ENCODE results near the gene ADORA3.

Gene ADORA3

GRCh38 chr1:111490220-111490619 is 13.2 kb downstream of the ADORA3 start:
- no peak overlapping the region for H2BK5ac ChIP-seq (ENCODE audit: low read depth, low read length, poor library complexity, severe bottlenecking)
- H2AFZ ChIP-seq (ENCODE audit: low read depth, low read length): no peak overlapping the region
- H4K91ac ChIP-seq (ENCODE audit: low read length): no peak overlapping the region
- no peak overlapping the region for H3K4ac ChIP-seq (ENCODE audit: low read depth in 1 of 2, low read length in 2 of 2)
- H3K27me3 ChIP-seq (ENCODE audit: control insufficient read depth in 1 of 2, insufficient read depth in 1 of 2, low read length in 2 of 2): peaks cover 12% of the 10 kb centered on the region in 2 experiments
- H3K23ac ChIP-seq (ENCODE audit: low read length in 2 of 2): no peak overlapping the region
- H4K8ac ChIP-seq (ENCODE audit: low read length): no peak overlapping the region
- no peak overlapping the region for H3K14ac ChIP-seq (ENCODE audit: low read length in 2 of 2)
- H2AK5ac ChIP-seq (ENCODE audit: low read length, severe bottlenecking): no peak overlapping the region
- H3K18ac ChIP-seq (ENCODE audit: low read depth in 1 of 2, low read length in 2 of 2): no peak overlapping the region
- DNase-seq: no peak
- H3K9me3 ChIP-seq (ENCODE audit: control insufficient read depth, low read length): no peaks in the 10 kb centered on the region
- 79% methylated on average over 3 of the region's 4 CpGs for WGBS
- no peak overlapping the region for H2BK15ac ChIP-seq (ENCODE audit: low read depth, poor library complexity, severe bottlenecking)
- no peaks in the 10 kb centered on the region for H3K36me3 ChIP-seq (ENCODE audit: control insufficient read depth in 1 of 2, insufficient read depth in 2 of 2, low read depth in 1 of 2, low read length in 2 of 2)
- H3K4me1 ChIP-seq (ENCODE audit: control insufficient read depth, insufficient read depth, low read depth, low read length): no peaks in the 10 kb centered on the region
- no peak overlapping the region for H3K9ac ChIP-seq (ENCODE audit: low read length)
- no peak overlapping the region for H3K27ac ChIP-seq (ENCODE audit: low read length, poor library complexity, severe bottlenecking)
- no peak overlapping the region for H3K4me2 ChIP-seq (ENCODE audit: low read length, poor library complexity, severe bottlenecking)
- H3K79me1 ChIP-seq (replicated peaks; ENCODE audit: low read length, poor library complexity, severe bottlenecking): no peaks in the 10 kb centered on the region
- no peak overlapping the region for H2BK12ac ChIP-seq (ENCODE audit: low read length in 2 of 2)
- no peak overlapping the region for H3K4me3 ChIP-seq (ENCODE audit: insufficient read depth in 1 of 2, low read depth in 1 of 2, low read length in 2 of 2)
- H2BK120ac ChIP-seq (ENCODE audit: low read depth, low read length): no peak overlapping the region

- Histone ChIP-seq H3K14ac (ENCODE audit: low read length in 2 of 2) (no peak overlapping the region), H3K79me1 (replicated peaks; ENCODE audit: low read length, poor library complexity, severe bottlenecking) (no peaks in the 10 kb centered on the region), H3K4me3 (ENCODE audit: insufficient read depth in 1 of 2, low read depth in 1 of 2, low read length in 2 of 2) (no peak overlapping the region), H2BK15ac (ENCODE audit: low read depth, poor library complexity, severe bottlenecking) (no peak overlapping the region), H2BK5ac (ENCODE audit: low read depth, low read length, poor library complexity, severe bottlenecking) (no peak overlapping the region), H3K9me3 (ENCODE audit: control insufficient read depth, low read length) (no peaks in the 10 kb centered on the region), H3K27me3 (ENCODE audit: control insufficient read depth in 1 of 2, insufficient read depth in 1 of 2, low read length in 2 of 2) (peaks cover 12% of the 10 kb centered on the region in 2 experiments), H3K23ac (ENCODE audit: low read length in 2 of 2) (no peak overlapping the region), H3K27ac (ENCODE audit: low read length, poor library complexity, severe bottlenecking) (no peak overlapping the region), H4K91ac (ENCODE audit: low read length) (no peak overlapping the region), H3K36me3 (ENCODE audit: control insufficient read depth in 1 of 2, insufficient read depth in 2 of 2, low read depth in 1 of 2, low read length in 2 of 2) (no peaks in the 10 kb centered on the region), H3K18ac (ENCODE audit: low read depth in 1 of 2, low read length in 2 of 2) (no peak overlapping the region), H3K4ac (ENCODE audit: low read depth in 1 of 2, low read length in 2 of 2) (no peak overlapping the region), H2AK5ac (ENCODE audit: low read length, severe bottlenecking) (no peak overlapping the region), H3K4me2 (ENCODE audit: low read length, poor library complexity, severe bottlenecking) (no peak overlapping the region), H3K4me1 (ENCODE audit: control insufficient read depth, insufficient read depth, low read depth, low read length) (no peaks in the 10 kb centered on the region), H3K9ac (ENCODE audit: low read length) (no peak overlapping the region), H2BK120ac (ENCODE audit: low read depth, low read length) (no peak overlapping the region), H4K8ac (ENCODE audit: low read length) (no peak overlapping the region), H2BK12ac (ENCODE audit: low read length in 2 of 2) (peak overlapping the region in 1 of 2 experiments; percentile 43), H2AFZ (ENCODE audit: low read depth, low read length) (no peak overlapping the region)
- peak; percentile 58 for DNase-seq
- 61% methylated on average over 2 of the region's 4 CpGs for WGBS
Measured at GRCh38 chr1:111489604-111490003, 13.8 kb downstream of the ADORA3 start.

GRCh38 chr1:111488669-111489068 is 14.8 kb downstream of the ADORA3 start:
- 95% methylated on average over 6 of the region's 9 CpGs for WGBS
- no peak overlapping the region for H3K4ac ChIP-seq (ENCODE audit: low read depth in 1 of 2, low read length in 2 of 2)

GRCh38 chr1:111487133-111487532 is 16.3 kb downstream of the ADORA3 start:
- H3K36me3 ChIP-seq (ENCODE audit: control insufficient read depth in 1 of 2, insufficient read depth in 2 of 2, low read depth in 1 of 2, low read length in 2 of 2): no peaks in the 10 kb centered on the region
- no peaks in the 10 kb centered on the region for H3K4me1 ChIP-seq (ENCODE audit: control insufficient read depth, insufficient read depth, low read depth, low read length)
- no peak overlapping the region for H2AFZ ChIP-seq (ENCODE audit: low read depth, low read length)
- no peaks in the 10 kb centered on the region for H3K9me3 ChIP-seq (ENCODE audit: control insufficient read depth, low read length)
- H2BK15ac ChIP-seq (ENCODE audit: low read depth, poor library complexity, severe bottlenecking): no peak overlapping the region
- no peak overlapping the region for H4K91ac ChIP-seq (ENCODE audit: low read length)
- H3K4me3 ChIP-seq (ENCODE audit: insufficient read depth in 1 of 2, low read depth in 1 of 2, low read length in 2 of 2): no peak overlapping the region
- DNase-seq: no peak
- no peak overlapping the region for H3K9ac ChIP-seq (ENCODE audit: low read length)
- no peaks in the 10 kb centered on the region for H3K79me1 ChIP-seq (replicated peaks; ENCODE audit: low read length, poor library complexity, severe bottlenecking)
- H3K27ac ChIP-seq (ENCODE audit: low read length, poor library complexity, severe bottlenecking): no peak overlapping the region
- no peak overlapping the region for H3K14ac ChIP-seq (ENCODE audit: low read length in 2 of 2)
- 96% methylated on average over 6 of the region's 6 CpGs for WGBS
- no peak overlapping the region for H3K4me2 ChIP-seq (ENCODE audit: low read length, poor library complexity, severe bottlenecking)
- no peak overlapping the region for H3K18ac ChIP-seq (ENCODE audit: low read depth in 1 of 2, low read length in 2 of 2)
- H2BK12ac ChIP-seq (ENCODE audit: low read length in 2 of 2): no peak overlapping the region
- H4K8ac ChIP-seq (ENCODE audit: low read length): no peak overlapping the region
- no peak overlapping the region for H2BK120ac ChIP-seq (ENCODE audit: low read depth, low read length)
- H3K4ac ChIP-seq (ENCODE audit: low read depth in 1 of 2, low read length in 2 of 2): no peak overlapping the region
- no peak overlapping the region for H2AK5ac ChIP-seq (ENCODE audit: low read length, severe bottlenecking)
- no peak overlapping the region for H2BK5ac ChIP-seq (ENCODE audit: low read depth, low read length, poor library complexity, severe bottlenecking)
- no peak overlapping the region for H3K23ac ChIP-seq (ENCODE audit: low read length in 2 of 2)
- peaks cover 5 to 12% of the 10 kb centered on the region in 2 experiments for H3K27me3 ChIP-seq (ENCODE audit: control insufficient read depth in 1 of 2, insufficient read depth in 1 of 2, low read length in 2 of 2)

More at GRCh38 chr1:111488669-111489068, 14.8 kb downstream of the ADORA3 start:
- H3K14ac ChIP-seq (ENCODE audit: low read length in 2 of 2): no peak overlapping the region
- H3K36me3 ChIP-seq (ENCODE audit: control insufficient read depth in 1 of 2, insufficient read depth in 2 of 2, low read depth in 1 of 2, low read length in 2 of 2): no peaks in the 10 kb centered on the region
- H3K9me3 ChIP-seq (ENCODE audit: control insufficient read depth, low read length): no peaks in the 10 kb centered on the region
- peak overlapping the region; percentile 44 for H4K91ac ChIP-seq (ENCODE audit: low read length)
- no peak overlapping the region for H2BK5ac ChIP-seq (ENCODE audit: low read depth, low read length, poor library complexity, severe bottlenecking)
- no peak overlapping the region for H2BK15ac ChIP-seq (ENCODE audit: low read depth, poor library complexity, severe bottlenecking)
- no peak overlapping the region for H4K8ac ChIP-seq (ENCODE audit: low read length)
- H2AFZ ChIP-seq (ENCODE audit: low read depth, low read length): no peak overlapping the region
- H3K18ac ChIP-seq (ENCODE audit: low read depth in 1 of 2, low read length in 2 of 2): no peak overlapping the region
- no peak overlapping the region for H2AK5ac ChIP-seq (ENCODE audit: low read length, severe bottlenecking)
- H3K27ac ChIP-seq (ENCODE audit: low read length, poor library complexity, severe bottlenecking): no peak overlapping the region
- no peak overlapping the region for H2BK120ac ChIP-seq (ENCODE audit: low read depth, low read length)
- H3K27me3 ChIP-seq (ENCODE audit: control insufficient read depth in 1 of 2, insufficient read depth in 1 of 2, low read length in 2 of 2): peaks cover 7 to 12% of the 10 kb centered on the region in 2 experiments
- H3K4me1 ChIP-seq (ENCODE audit: control insufficient read depth, insufficient read depth, low read depth, low read length): no peaks in the 10 kb centered on the region
- no peak overlapping the region for H3K4me3 ChIP-seq (ENCODE audit: insufficient read depth in 1 of 2, low read depth in 1 of 2, low read length in 2 of 2)
- DNase-seq: no peak
- no peaks in the 10 kb centered on the region for H3K79me1 ChIP-seq (replicated peaks; ENCODE audit: low read length, poor library complexity, severe bottlenecking)
- no peak overlapping the region for H2BK12ac ChIP-seq (ENCODE audit: low read length in 2 of 2)
- H3K4me2 ChIP-seq (ENCODE audit: low read length, poor library complexity, severe bottlenecking): no peak overlapping the region
- no peak overlapping the region for H3K9ac ChIP-seq (ENCODE audit: low read length)
- H3K23ac ChIP-seq (ENCODE audit: low read length in 2 of 2): no peak overlapping the region
